Transverse colon (tissue), 4 donors: ENCODE data around the gene TAC4.

ENCODE experiments used
- EP300 ChIP-seq: sonication (generic); formaldehyde crosslinking; IDR thresholded peaks from one replicate; pipeline ENCODE4 v1.6.1; 2017; ENCODE audit warnings: antibody characterized with exemption, low read depth
- POLR2A ChIP-seq: fragments of 450-650 bp; IDR thresholded peaks from one replicate; pipeline ENCODE4 v1.6.1; 2016; ENCODE audit warnings: antibody characterized with exemption, mild to moderate bottlenecking, moderate library complexity
- POLR2AphosphoS5 ChIP-seq, 3 donors: sonication (generic); formaldehyde crosslinking; IDR thresholded peaks; one replicate each; pipeline ENCODE4 v1.6.1; 2016; ENCODE audit warnings: antibody characterized with exemption in 3 of 3
- TF ChIP-seq, protein P1 (sequence below), 5 experiments: fragments of 200-600 bp in 3 of 5; fragments of 450-650 bp in 2 of 5; sonication (generic) in 3 of 5; IDR thresholded peaks; 1 replicate in 2 of 5; 2 replicates in 3 of 5; pipeline ENCODE4 v1.5.1; 2016 to 2017; ENCODE audit warnings: antibody characterized with exemption in 5 of 5, inconsistent platforms in 3 of 5, mild to moderate bottlenecking in 2 of 5, moderate library complexity in 1 of 5

DNA sequence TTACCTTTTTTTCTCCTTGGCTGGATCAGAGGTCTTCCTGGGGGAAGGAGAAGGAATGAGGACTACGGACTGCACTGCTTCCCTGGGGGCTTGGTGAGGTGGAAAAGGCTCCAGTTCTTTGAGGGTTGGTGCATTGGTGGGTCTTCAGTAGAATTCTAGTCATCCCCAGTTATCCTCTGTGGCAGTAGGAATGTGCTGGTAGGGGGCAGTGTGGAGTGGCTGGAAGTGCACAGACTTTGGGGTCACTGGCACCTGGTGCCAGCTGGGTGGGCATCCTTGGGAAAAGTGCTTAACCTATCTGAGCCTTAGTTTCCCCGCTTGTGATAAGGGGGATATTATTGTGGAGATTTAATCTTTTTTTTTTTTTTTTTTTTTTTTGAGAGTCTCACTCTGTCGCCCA is 6.3 kb downstream of the TAC4 start:
- TF ChIP-seq, protein P1, sequence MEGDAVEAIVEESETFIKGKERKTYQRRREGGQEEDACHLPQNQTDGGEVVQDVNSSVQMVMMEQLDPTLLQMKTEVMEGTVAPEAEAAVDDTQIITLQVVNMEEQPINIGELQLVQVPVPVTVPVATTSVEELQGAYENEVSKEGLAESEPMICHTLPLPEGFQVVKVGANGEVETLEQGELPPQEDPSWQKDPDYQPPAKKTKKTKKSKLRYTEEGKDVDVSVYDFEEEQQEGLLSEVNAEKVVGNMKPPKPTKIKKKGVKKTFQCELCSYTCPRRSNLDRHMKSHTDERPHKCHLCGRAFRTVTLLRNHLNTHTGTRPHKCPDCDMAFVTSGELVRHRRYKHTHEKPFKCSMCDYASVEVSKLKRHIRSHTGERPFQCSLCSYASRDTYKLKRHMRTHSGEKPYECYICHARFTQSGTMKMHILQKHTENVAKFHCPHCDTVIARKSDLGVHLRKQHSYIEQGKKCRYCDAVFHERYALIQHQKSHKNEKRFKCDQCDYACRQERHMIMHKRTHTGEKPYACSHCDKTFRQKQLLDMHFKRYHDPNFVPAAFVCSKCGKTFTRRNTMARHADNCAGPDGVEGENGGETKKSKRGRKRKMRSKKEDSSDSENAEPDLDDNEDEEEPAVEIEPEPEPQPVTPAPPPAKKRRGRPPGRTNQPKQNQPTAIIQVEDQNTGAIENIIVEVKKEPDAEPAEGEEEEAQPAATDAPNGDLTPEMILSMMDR (IDR thresholded peaks at IDR 0.05): no peak
- no peak for TF ChIP-seq POLR2AphosphoS5 (IDR thresholded peaks at IDR 0.05)
- TF ChIP-seq POLR2A: no peak
- TF ChIP-seq EP300: no peak
